ENCODE data around the gene PGM1. TPM values are rescaled to one million over a fixed set of nuclear protein-coding genes. Genes with fewer than 3 reads are reported as not detected.

PGM1 gene
- total RNA-seq, 1 donor from 2014 or later: 34.9 TPM

DNA sequence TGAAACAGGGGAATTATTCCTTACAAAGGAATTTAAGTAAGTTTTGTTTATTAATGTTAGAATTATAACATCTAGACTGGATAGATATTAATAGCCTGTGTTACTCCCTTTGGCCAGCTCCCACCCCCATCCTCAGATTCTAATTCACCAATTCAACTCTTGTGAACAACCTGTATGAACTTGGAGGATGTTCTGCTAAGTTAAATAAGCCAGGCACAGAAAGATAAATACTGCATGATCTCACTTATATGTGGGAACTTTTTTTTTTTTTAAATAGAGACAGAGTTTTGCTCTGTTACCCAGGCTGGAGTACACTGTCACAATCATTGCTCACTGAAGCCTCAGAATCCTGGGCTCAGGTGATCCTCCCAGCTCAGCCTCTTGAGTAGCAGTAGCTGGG lies 37.7 kb upstream of the PGM1 start:
- Mint-ChIP-seq H3K4me1 (ENCODE audit: unreplicated experiment) (peaks cover 1% of the 10 kb centered on the region), H3K27me3 (ENCODE audit: unreplicated experiment) (no peaks in the 10 kb centered on the region), H3K27ac (ENCODE audit: unreplicated experiment) (no peak overlapping the region), H3K4me3 (ENCODE audit: unreplicated experiment) (no peak overlapping the region), H3K9me3 (ENCODE audit: unreplicated experiment) (no peaks in the 10 kb centered on the region), H3K36me3 (ENCODE audit: unreplicated experiment) (peaks cover 13% of the 10 kb centered on the region)
- TF ChIP-seq, protein P1, sequence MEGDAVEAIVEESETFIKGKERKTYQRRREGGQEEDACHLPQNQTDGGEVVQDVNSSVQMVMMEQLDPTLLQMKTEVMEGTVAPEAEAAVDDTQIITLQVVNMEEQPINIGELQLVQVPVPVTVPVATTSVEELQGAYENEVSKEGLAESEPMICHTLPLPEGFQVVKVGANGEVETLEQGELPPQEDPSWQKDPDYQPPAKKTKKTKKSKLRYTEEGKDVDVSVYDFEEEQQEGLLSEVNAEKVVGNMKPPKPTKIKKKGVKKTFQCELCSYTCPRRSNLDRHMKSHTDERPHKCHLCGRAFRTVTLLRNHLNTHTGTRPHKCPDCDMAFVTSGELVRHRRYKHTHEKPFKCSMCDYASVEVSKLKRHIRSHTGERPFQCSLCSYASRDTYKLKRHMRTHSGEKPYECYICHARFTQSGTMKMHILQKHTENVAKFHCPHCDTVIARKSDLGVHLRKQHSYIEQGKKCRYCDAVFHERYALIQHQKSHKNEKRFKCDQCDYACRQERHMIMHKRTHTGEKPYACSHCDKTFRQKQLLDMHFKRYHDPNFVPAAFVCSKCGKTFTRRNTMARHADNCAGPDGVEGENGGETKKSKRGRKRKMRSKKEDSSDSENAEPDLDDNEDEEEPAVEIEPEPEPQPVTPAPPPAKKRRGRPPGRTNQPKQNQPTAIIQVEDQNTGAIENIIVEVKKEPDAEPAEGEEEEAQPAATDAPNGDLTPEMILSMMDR (IDR thresholded peaks at IDR 0.05): no peak
- DNase-seq (ENCODE audit: extremely low spot score, unreplicated experiment): no peak

- DNase-seq (ENCODE audit: extremely low spot score, unreplicated experiment): no peak
- Mint-ChIP-seq H3K4me1 (ENCODE audit: unreplicated experiment) (peaks cover 1% of the 10 kb centered on the region), H3K27me3 (ENCODE audit: unreplicated experiment) (no peaks in the 10 kb centered on the region), H3K27ac (ENCODE audit: unreplicated experiment) (no peak overlapping the region), H3K9me3 (ENCODE audit: unreplicated experiment) (no peaks in the 10 kb centered on the region), H3K4me3 (ENCODE audit: unreplicated experiment) (no peak overlapping the region), H3K36me3 (ENCODE audit: unreplicated experiment) (peaks cover 8% of the 10 kb centered on the region)
- TF ChIP-seq, protein P1 (IDR thresholded peaks at IDR 0.05): peak; percentile 63
These were observed 35.7 kb upstream of the PGM1 start for GRCh38 chr1:63557365-63557987.

DNA sequence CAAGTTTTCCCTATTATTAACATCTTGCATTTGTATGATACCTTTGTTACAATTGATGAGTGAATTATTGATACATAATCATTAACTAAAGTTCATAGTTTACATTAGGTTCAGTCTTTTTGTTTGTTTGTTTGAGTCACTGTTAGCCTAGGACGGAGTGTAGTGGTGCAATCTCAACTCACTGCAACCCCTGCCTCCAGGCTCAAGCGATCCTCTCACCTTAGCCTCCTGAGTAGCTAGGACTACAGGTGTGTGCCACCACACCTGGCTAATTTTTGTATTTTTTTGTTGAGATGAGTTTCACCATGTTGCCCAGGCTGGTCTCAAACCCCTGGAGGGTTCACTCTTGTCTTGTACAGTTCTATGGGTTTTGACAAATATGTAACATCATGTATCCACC lies 33.9 kb upstream of the PGM1 start:
- Mint-ChIP-seq H3K4me1 (ENCODE audit: unreplicated experiment) (peaks cover 1% of the 10 kb centered on the region), H3K27ac (ENCODE audit: unreplicated experiment) (no peak overlapping the region), H3K36me3 (ENCODE audit: unreplicated experiment) (peaks cover 7% of the 10 kb centered on the region), H3K27me3 (ENCODE audit: unreplicated experiment) (no peaks in the 10 kb centered on the region), H3K9me3 (ENCODE audit: unreplicated experiment) (no peaks in the 10 kb centered on the region), H3K4me3 (ENCODE audit: unreplicated experiment) (no peak overlapping the region)
- TF ChIP-seq, protein P1 (IDR thresholded peaks at IDR 0.05): no peak
- DNase-seq (ENCODE audit: extremely low spot score, unreplicated experiment): no peak

- no peak overlapping the region for H3K27ac Mint-ChIP-seq (ENCODE audit: unreplicated experiment)
- no peaks in the 10 kb centered on the region for H3K4me1 Mint-ChIP-seq (ENCODE audit: unreplicated experiment)
- TF ChIP-seq, protein P1 (IDR thresholded peaks at IDR 0.05): no peak
- H3K36me3 Mint-ChIP-seq (ENCODE audit: unreplicated experiment): peaks cover 16% of the 10 kb centered on the region
- H3K4me3 Mint-ChIP-seq (ENCODE audit: unreplicated experiment): no peak overlapping the region
- DNase-seq (ENCODE audit: extremely low spot score, unreplicated experiment): no peak
- peaks cover 7% of the 10 kb centered on the region for H3K9me3 Mint-ChIP-seq (ENCODE audit: unreplicated experiment)
- H3K27me3 Mint-ChIP-seq (ENCODE audit: unreplicated experiment): no peaks in the 10 kb centered on the region
These were observed 29.5 kb upstream of the PGM1 start for GRCh38 chr1:63563745-63564144.

GRCh38 chr1:63569068-63569467 lies 24.1 kb upstream of the PGM1 start:
- no peak overlapping the region for H3K4me3 Mint-ChIP-seq (ENCODE audit: unreplicated experiment)
- no peak for DNase-seq (ENCODE audit: extremely low spot score, unreplicated experiment)
- TF ChIP-seq, protein P1 (IDR thresholded peaks at IDR 0.05): no peak
- H3K36me3 Mint-ChIP-seq (ENCODE audit: unreplicated experiment): peaks cover 16% of the 10 kb centered on the region
- no peak overlapping the region for H3K27ac Mint-ChIP-seq (ENCODE audit: unreplicated experiment)
- H3K4me1 Mint-ChIP-seq (ENCODE audit: unreplicated experiment): no peaks in the 10 kb centered on the region
- H3K9me3 Mint-ChIP-seq (ENCODE audit: unreplicated experiment): peaks cover 7% of the 10 kb centered on the region
- H3K27me3 Mint-ChIP-seq (ENCODE audit: unreplicated experiment): no peaks in the 10 kb centered on the region

Measured in osteocyte (in vitro differentiated cells).